Fibroblast of lung (primary cell): ENCODE data around the gene TARBP2.

Experiments used
- EZH2 ChIP-seq: IDR thresholded peaks from 2 replicates; pipeline ENCODE4 v1.5.1; 2012; ENCODE audit warnings: low read length, control low read depth, mild to moderate bottlenecking; ENCODE audit errors: missing control alignments
- TF ChIP-seq, protein P1 (sequence below), 2 donors: IDR thresholded peaks in 1 of 2; conservative IDR thresholded peaks in 1 of 2; 1 replicate in 1 of 2; 2 replicates in 1 of 2; pipeline ENCODE4 v1.5.1; 2011 to 2012; ENCODE audit warnings: low read length in 2 of 2, control low read depth in 1 of 2, inconsistent platforms in 1 of 2, low read depth in 1 of 2, mild to moderate bottlenecking in 1 of 2

DNA sequence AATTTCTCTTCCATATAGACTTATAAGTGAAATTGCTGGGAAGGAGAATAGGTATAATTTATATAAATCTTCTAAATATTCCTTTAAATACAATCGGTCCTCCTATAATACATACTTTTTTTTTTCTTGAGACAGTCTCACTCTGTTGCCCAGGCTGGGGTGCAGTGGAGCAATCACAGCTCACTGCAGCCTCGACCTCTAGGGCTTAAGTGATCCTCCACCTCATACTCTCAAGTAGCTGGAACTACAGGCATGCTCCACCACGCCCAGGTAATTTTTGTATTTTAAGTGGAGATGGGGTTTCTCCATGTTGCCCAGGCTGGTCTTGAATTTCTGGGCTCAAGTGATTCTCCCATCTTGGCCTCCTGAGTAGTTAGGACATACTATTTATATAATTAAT is 35.9 kb downstream of the TARBP2 start:
- TF ChIP-seq, protein P1, sequence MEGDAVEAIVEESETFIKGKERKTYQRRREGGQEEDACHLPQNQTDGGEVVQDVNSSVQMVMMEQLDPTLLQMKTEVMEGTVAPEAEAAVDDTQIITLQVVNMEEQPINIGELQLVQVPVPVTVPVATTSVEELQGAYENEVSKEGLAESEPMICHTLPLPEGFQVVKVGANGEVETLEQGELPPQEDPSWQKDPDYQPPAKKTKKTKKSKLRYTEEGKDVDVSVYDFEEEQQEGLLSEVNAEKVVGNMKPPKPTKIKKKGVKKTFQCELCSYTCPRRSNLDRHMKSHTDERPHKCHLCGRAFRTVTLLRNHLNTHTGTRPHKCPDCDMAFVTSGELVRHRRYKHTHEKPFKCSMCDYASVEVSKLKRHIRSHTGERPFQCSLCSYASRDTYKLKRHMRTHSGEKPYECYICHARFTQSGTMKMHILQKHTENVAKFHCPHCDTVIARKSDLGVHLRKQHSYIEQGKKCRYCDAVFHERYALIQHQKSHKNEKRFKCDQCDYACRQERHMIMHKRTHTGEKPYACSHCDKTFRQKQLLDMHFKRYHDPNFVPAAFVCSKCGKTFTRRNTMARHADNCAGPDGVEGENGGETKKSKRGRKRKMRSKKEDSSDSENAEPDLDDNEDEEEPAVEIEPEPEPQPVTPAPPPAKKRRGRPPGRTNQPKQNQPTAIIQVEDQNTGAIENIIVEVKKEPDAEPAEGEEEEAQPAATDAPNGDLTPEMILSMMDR (conservative IDR thresholded peaks at IDR 0.05 in 1 of 2, IDR thresholded peaks at IDR 0.05 in 1 of 2; ENCODE audit: low read depth in 1 of 2, low read length in 2 of 2) = no peak
- no peak for TF ChIP-seq EZH2
